GM19240 (cell line): ENCODE data around the gene UGT3A1.

Experiments used
- DNase-seq: peaks from one replicate; pipeline ENCODE4 v3.0.0; 2011; ENCODE audit warnings: low spot score; ENCODE audit not compliant: insufficient read length

Gene UGT3A1

DNA sequence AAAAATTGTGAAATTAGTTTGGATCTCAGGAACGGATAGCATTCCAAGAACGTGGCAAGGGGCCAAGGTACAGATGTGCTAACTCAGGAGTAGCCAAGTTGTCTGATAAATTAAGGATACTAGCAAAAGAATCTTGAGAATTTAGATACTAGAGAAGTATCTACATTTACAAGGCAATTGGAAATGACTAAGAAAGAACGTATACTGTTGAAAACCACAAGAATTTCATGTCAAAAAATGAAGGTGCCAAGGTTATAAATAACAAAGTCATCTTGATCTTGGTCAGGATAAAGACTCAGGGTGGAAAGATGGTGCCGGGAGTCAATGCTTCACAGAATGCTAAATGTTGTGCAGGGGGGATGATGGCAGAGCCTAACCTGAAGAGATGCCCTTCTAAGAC lies 72.0 kb downstream of the UGT3A1 start:
- DNase-seq, result no peak

- DNase-seq, result no peak
These were observed 82.4 kb downstream of the UGT3A1 start for GRCh38 chr5:35908814-35909213.

GRCh38 chr5:35908228-35908627 lies 83.0 kb downstream of the UGT3A1 start:
- no peak for DNase-seq

DNA sequence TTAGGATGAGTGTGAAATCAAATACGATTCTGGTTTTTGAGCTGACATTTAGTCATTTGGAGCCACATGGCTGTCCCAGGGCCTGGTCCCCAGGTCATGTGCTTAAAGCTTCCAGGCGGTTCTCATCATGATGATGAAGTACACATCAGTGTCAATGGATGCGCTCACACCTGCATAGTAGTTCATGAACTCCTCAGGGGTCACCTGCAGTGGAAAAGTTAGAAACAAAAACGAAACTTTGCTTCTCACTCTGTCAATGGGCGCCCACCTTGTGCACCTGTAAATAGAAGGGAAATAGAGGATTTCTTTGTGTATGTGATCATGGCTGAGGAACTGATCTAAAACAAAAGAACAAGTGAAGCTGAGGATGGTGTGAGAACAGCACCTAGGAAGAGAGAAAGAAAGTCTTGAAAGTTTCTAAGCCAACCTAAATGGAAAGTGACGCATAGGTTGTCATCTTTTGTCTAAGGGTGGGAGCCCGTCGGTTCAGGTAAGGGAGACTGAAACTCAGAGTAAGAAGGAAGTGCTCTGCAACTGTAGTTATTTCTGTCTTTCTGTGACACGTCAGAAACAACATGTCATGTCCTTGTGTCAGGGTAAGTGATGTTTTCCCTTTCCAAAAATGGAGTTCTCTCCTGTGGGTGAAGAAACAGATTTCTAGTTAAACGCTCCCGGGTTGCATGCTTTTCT lies 86.6 kb downstream of the UGT3A1 start:
- DNase-seq, result peak; percentile 19

- no peak for DNase-seq
These were observed 87.5 kb downstream of the UGT3A1 start for GRCh38 chr5:35903631-35904203.

DNA sequence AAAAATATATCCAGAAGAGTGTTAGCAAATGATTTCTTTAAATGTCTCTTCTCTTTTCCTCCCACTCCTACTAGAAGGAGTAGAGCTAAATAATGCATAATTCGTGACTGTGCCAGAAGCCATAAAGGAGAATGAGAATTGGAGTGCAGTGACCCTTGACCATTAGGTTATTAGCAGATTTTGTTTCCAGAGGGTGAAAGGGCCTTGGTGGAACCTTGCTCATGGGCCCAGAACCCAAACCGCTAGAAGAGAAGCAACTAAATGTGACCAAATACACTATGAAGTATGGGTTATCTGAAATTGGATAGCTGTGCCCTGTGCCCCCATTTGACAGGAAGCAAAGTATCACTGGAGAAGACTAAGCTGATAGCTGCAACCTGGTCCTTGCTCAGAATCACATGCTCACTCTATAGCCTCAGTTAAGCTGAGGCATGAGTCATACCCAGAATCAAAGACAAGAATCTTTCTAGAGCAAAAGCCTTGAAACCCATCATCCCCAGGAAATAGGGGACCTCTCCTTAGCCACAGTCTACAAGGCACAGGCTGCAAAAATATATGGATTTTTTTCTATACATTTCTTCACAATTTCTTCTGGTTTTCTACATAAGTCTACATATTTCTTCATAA lies 89.0 kb downstream of the UGT3A1 start:
- DNase-seq, result no peak
